Testis (tissue), 2 donors: ENCODE results near the gene BAIAP2.

Experiments used
- CTCF ChIP-seq, 3 experiments: fragments of 450-650 bp in 2 of 3; fragments of 200-600 bp in 1 of 3; sonication (generic) in 1 of 3; IDR thresholded peaks; one replicate each; pipeline ENCODE4 v1.5.1; 2016 to 2019; ENCODE audit warnings: antibody characterized with exemption in 3 of 3, mild to moderate bottlenecking in 2 of 3, moderate library complexity in 1 of 3
- POLR2A ChIP-seq: fragments of 450-650 bp; IDR thresholded peaks from one replicate; pipeline ENCODE4 v1.6.1; 2017; ENCODE audit warnings: antibody characterized with exemption, mild to moderate bottlenecking, moderate library complexity

DNA sequence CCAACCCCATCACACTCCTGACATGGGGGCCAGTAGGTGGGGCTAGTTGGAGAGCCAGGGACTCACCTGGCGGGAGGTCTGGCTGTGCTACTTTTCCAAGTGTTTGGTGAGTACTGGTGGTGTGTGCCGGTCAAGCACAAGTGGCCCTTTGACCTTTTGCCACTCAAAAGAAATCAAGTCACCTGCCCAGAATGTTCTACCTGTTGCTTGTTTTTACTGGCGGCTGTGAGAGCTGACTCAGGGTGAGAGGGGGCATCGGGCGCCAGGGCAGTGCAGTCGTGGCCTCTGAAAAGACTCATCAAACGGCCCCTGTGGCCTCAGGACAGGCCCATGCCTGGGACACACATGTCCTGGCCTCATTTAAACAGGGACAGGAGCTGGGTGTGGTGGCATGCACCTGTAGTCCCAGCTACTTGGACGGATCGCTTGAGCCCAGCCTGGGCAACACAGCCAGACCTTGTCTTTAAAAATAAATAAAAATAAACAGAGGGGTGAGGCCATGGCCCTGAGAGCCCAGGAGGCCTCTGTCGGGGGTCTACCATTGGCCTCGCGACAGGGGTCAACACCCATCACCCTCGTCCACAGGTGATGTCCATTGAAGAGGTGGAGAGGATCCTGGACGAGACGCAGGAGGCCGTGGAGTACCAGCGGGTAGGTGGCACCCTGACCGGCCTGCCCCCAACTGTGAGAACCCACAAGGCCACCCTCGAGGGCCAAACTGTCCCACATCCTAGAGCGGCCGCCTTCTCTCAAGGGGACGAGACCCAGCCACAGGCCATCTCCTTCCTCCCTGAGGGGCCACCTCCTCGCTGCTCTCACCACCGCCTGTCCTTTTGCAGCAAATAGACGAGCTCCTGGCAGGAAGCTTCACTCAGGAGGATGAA lies 38.3 kb upstream of the BAIAP2 start:
- no peak for TF ChIP-seq CTCF (IDR thresholded peaks at IDR 0.05)
- TF ChIP-seq POLR2A: no peak
